Epithelial cell of esophagus (primary cell): ENCODE measurements around the gene TLE2.

Experiments
- DNase-seq: peaks from one replicate; pipeline ENCODE4 v3.0.0; 2010; ENCODE audit warnings: low read depth
- H3K4me3 ChIP-seq: 2 replicates; pipeline ENCODE4 v1.5.1; 2011; ENCODE audit warnings: mild to moderate bottlenecking, low read length, control low read depth
- CTCF ChIP-seq: IDR thresholded peaks from 2 replicates; pipeline ENCODE4 v1.5.1; 2011; ENCODE audit warnings: low read depth, mild to moderate bottlenecking, low read length, control low read depth, inconsistent platforms; ENCODE audit not compliant: insufficient read depth; ENCODE audit errors: missing control alignments

The TLE2 gene

DNA sequence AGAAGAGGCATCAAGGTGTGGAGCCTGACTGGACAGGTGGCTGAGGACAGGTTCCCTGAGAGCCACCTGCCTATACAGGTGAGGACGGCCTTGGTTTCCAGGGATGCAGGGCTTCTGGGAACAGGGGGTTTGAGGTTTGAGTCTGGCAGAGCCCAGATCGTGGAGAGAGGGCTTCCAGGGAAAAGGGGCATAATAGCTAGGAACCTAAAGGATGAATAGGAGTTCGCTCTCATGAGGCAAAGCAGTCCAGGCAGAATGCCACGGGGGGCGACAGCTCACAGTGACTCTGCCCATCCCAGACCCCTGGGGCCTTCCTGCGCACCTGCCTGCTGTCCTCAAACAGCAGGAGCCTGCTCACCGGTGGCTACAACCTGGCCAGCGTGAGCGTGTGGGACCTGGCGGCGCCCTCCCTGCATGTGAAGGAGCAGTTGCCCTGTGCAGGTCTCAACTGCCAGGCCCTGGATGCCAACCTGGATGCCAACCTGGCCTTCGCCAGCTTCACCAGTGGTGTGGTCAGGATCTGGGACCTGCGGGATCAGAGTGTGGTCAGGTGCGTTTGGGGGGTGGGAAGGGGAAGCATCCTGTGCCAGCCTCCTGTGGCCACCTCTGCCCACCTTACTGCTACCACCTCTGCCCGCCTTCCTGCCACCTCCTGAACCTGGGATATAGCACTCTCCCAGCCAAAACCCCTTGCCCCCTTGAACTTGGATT is 39.7 kb downstream of the TLE2 start:
- no peak for DNase-seq
- no peak overlapping the region for H3K4me3 ChIP-seq
- TF ChIP-seq CTCF, result no peak

GRCh38 chr19:2988568-2988967 is 40.5 kb downstream of the TLE2 start:
- no peak for TF ChIP-seq CTCF
- no peak overlapping the region for H3K4me3 ChIP-seq
- DNase-seq, result no peak

GRCh38 chr19:2987797-2988196 is 41.3 kb downstream of the TLE2 start:
- DNase-seq, result no peak
- TF ChIP-seq CTCF, result no peak
- no peak overlapping the region for H3K4me3 ChIP-seq

GRCh38 chr19:2986951-2987524 is 42.0 kb downstream of the TLE2 start:
- no peak for DNase-seq
- no peak overlapping the region for H3K4me3 ChIP-seq
- TF ChIP-seq CTCF, result no peak

DNA sequence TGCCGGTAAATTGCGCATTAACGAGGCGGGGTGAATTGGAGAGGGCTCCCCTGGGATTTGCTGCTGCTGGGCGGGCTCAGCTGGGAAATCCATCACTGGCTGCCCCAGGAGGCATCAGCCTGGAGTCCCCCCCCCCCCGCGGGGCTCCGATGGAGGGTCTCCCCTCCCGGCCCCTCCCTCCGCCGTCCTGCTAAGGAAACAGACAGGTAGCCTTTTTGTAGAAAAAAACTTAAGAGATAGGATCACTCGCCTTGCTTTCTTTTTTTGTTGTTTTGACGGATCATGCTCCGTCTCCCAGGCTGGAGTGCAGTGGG is 44.9 kb downstream of the TLE2 start:
- H3K4me3 ChIP-seq, result no peak overlapping the region
- TF ChIP-seq CTCF, result no peak
- DNase-seq, result no peak

- DNase-seq, result peak; percentile 65
- no peak for TF ChIP-seq CTCF
- H3K4me3 ChIP-seq, result no peak overlapping the region
Measured at GRCh38 chr19:2983351-2984214, 45.5 kb downstream of the TLE2 start.
